Fibroblast of skin of left biceps (primary cell): Measurements from ENCODE around the gene WDR31.

Experiments used
- DNase-seq, 2 experiments: peaks; one replicate each; pipeline ENCODE4 v3.0.0-alpha.2; 2013; ENCODE audit warnings: low read depth in 2 of 2

Gene WDR31

GRCh38 chr9:113341712-113342410, 1.8 kb upstream of the WDR31 start:
- no peak for DNase-seq

GRCh38 chr9:113337714-113338113, 2.4 kb downstream of the WDR31 start:
- no peak for DNase-seq

- DNase-seq, result no peak
These were observed 8.3 kb downstream of the WDR31 start for GRCh38 chr9:113331780-113332179.

GRCh38 chr9:113328045-113328782, 11.9 kb downstream of the WDR31 start:
- no peak for DNase-seq

GRCh38 chr9:113326230-113326629, 13.8 kb downstream of the WDR31 start:
- DNase-seq, result no peak

GRCh38 chr9:113322671-113323070, 17.4 kb downstream of the WDR31 start:
- DNase-seq, result no peak

GRCh38 chr9:113320051-113320450, 20.0 kb downstream of the WDR31 start:
- no peak for DNase-seq

- DNase-seq, result no peak
These were observed 21.0 kb downstream of the WDR31 start for GRCh38 chr9:113319054-113319453.

- no peak for DNase-seq
These were observed 22.3 kb downstream of the WDR31 start for GRCh38 chr9:113317777-113318176.

GRCh38 chr9:113316030-113316429, 24.0 kb downstream of the WDR31 start:
- no peak for DNase-seq

- no peak for DNase-seq
These were observed 24.8 kb downstream of the WDR31 start for GRCh38 chr9:113315231-113315630.

- no peak for DNase-seq
These were observed 26.8 kb downstream of the WDR31 start for GRCh38 chr9:113313261-113313660.

GRCh38 chr9:113311961-113312360, 28.1 kb downstream of the WDR31 start:
- peak; percentile 32 to 42 for DNase-seq

GRCh38 chr9:113310538-113310937, 29.5 kb downstream of the WDR31 start:
- no peak for DNase-seq

GRCh38 chr9:113309204-113309813, 30.8 kb downstream of the WDR31 start:
- DNase-seq, result no peak

GRCh38 chr9:113307396-113307975, 32.6 kb downstream of the WDR31 start:
- no peak for DNase-seq

GRCh38 chr9:113306566-113306965, 33.5 kb downstream of the WDR31 start:
- no peak for DNase-seq

GRCh38 chr9:113302792-113303418, 37.2 kb downstream of the WDR31 start, which contains the start of gene RNF183:
Gene RNF183 (minus strand): TSS chr9:113303376. CDS start chr9:113298184, 5,192 bp downstream.
- DNase-seq, result no peak

- no peak for DNase-seq
These were observed 38.5 kb downstream of the WDR31 start for GRCh38 chr9:113301548-113301947.

GRCh38 chr9:113299800-113300292, 40.2 kb downstream of the WDR31 start:
- no peak for DNase-seq

- no peak for DNase-seq
These were observed 40.9 kb downstream of the WDR31 start for GRCh38 chr9:113298924-113299770.
